Superior temporal gyrus (tissue), 1 donor: ENCODE data around the gene ZNF132.
"Not testable (repeated sequence)": the region's sequence is repeated elsewhere in the genome, so short reads cannot be mapped to it uniquely, and the experiment has no call there.

Experiments
- DNase-seq: peaks from one replicate; pipeline ENCODE4 v3.0.0-alpha.2; 2016; ENCODE audit errors: extremely low spot score

ZNF132 gene

DNA sequence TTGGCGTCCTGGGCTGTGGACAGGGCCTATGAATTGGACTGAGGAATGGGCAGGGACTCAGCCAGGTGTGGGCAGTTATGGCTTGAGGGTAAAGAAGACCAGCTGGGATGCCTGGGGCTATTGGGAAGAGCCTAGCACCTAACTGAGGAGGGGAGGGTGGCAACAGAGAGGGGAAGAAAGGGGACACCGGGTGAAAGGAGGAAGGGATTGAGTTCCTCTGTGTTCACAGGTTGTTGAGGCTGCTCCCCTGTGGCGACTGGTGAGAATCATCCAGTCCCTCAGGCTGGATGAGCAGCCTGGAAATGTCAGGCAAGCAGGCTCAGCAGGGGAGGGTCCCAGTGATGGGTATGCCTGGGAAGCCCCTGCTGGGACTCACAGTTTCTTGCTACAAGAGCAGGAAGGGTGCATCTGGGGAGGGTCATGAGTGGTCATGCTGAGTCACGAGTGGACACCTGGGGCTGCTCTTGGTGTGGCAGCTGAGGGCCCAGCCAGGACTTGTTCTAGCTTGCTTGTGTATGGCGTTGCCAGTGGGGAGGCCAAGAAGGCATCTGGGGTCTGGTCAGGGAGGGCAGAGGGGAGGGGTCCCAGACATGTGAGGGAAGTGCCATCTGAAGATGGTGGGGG lies 28.4 kb upstream of the ZNF132 start:
- DNase-seq: no peak

DNA sequence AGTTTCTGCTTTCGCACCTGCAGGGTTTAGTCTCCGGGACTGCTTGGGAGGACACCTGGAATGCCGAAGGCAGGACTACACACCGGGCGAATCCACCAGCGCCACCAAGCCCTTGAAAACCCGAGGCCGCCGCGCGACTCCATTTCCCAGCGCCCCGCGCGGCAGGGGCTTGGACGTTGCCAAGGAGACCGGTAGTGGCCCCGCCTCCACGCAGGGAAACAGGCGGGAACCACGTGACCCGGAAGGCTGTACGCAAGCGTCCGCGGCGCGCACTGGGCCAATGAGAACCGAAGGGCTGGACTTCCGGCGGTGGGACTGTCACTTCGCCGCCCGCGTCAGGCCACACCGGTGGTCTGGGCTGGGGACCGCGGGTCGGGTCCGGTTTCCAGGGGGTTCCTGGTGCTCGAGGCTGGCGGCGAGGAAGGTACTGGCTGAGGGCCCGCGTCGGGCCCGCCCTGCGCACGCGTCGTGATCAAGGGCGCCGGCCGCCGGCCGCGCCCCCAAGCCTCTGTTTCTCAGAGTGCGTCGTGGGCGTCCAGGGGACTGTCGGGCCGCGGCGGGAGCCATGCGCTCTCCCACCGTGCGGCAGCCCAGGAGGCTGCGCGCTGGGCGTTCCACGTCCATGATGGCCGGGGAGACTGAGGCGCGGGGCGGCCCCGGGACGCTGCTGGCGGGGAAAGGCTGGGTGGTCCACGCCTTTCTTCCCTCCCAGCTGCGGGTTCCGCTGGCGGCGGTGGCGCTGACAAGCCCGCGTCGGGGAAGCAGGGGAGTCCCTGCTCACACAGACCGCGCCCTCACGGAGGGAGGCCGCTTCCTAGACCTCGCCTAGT lies 27.0 kb upstream of the ZNF132 start, which contains the start of gene ZNF324:
Gene ZNF324 (plus strand): TSS at position 321 of the 830 bp plus-strand sequence. CDS start 2,106 bp downstream, outside the sequence.
- DNase-seq: peak; percentile 99

DNA sequence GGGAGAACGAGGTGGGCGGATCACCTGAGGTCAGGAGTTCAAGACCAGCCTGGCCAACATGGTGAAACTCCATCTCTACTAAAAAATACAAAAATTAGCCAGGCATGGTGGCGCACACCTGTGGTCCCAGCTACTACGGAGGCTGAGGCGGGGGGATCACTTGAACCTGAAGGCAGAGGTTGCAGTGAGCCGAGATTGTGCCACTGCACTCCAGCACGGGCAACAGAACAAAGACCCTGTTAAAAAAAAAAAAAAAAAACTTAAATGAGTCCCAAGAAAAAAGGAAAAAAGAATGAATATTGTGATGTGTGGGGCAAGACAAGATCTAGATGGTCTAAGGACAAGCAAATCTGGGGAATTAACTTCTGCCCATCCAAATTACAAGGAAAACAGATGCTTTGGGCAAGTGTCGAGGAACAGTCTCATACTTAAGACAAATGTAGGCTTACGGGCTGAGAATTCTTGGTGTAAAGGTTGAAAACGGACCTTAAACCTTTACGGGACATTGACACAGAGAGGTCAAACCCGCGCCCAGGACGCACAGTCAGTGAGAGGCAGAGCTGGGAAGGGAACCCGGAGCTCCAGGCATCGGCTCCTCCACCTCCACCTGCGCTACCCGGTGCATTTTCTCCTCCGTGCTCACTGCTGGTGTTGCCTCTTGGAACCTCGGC lies 26.3 kb upstream of the ZNF132 start:
- DNase-seq: no peak

DNA sequence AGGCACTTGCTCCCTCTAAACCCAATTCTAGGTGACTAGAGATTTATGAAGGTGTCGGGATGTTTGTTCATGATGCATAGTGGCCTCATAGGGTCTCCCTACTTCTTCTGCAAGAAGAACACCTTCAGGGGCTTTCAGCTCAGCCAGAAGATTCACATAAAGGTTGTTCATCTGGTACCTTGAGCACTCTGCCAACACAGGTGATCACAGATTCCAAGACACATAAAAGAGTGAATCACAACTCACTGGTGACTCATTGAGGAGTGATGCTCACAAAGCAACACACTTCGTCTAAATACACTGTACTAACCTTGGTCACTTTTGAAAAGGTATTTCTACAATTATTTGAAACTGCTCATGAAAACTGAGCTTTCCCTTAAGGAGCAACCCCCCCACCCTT lies 20.1 kb upstream of the ZNF132 start:
- DNase-seq: no peak

DNA sequence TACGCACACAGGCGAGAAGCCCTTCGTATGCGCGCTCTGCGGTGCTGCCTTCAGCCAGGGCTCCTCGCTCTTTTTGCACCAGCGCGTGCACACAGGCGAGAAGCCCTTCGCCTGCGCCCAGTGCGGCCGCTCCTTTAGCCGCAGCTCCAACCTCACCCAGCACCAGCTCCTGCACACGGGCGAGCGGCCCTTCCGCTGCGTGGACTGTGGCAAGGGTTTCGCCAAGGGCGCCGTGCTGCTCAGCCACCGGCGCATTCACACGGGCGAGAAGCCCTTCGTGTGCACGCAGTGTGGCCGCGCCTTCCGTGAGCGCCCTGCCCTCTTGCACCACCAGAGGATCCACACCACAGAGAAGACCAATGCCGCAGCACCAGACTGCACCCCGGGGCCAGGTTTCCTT lies 16.2 kb upstream of the ZNF132 start:
- DNase-seq: no peak

DNA sequence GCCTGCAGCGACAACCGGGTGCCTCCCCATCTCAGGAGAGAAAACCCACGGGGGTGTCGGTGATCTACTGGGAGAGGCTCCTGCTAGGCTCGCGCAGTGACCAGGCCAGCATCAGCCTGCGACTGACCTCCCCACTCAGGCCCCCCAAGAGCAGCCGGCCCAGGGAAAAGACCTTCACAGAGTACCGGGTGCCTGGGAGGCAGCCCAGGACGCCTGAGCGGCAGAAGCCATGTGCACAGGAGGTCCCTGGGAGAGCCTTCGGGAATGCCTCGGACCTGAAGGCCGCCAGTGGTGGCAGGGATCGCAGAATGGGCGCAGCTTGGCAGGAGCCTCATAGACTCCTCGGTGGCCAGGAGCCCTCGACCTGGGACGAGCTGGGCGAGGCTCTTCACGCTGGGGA lies 15.4 kb upstream of the ZNF132 start:
- no peak for DNase-seq

DNA sequence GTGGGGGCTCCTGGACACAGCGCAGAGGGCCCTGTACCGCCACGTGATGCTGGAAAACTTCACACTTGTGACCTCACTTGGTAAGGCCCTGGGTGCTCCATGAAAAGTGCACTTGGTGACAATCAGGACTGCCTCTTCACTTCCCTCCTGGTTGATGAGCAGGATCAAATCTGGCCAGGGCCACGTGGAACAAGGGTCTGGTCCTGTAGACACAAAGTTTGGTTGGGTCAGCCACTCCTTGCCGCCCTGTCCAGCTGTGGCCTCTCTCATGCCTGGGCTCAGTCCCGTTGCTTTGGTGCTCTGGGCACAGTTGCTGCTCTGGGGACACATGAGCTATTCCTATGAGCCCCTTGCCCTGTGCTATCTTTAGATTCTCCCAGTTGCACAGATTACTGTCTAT lies 13.8 kb upstream of the ZNF132 start:
- DNase-seq: no peak

DNA sequence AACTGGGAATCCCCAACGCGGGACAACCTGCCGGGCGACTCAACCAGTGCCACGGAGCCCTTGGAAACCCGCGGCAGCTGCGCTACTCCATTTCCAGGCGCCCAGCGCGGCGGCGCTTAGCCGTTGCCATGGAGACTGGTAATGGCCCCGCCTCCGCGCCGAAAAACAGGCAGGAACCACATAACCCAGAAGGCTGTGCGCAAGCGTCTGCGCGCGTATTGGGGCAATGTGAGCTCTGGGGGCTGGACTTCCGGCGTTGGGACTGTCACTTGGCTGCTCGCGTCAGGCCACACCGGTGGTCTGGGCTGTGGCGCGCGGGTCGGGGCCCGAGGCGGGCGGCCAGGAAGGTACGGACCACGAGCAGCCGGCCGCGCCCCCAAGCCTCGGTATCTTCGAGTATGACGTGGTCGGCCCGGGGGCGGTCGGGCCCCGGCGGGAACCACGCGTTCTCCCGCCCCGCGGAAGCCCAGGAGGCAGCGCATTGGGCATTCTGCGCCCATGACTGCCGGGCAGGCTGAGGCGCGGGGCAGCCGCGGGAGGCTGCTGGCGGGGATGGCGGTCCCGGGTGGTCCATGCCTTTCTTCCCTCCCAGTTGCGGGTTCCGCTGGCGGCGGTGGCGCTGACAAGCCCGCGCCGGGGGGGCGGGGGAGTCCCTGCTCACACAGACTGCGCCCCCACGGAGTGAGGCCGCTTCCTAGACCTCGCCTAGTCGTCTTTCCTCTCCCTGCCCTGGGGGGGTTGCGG lies 11.6 kb upstream of the ZNF132 start, which contains the start of gene ZNF324B:
Gene ZNF324B (plus strand): TSS at position 265 of the 744 bp plus-strand sequence. CDS start 2,080 bp downstream, outside the sequence.
- DNase-seq: peak; percentile 99

DNA sequence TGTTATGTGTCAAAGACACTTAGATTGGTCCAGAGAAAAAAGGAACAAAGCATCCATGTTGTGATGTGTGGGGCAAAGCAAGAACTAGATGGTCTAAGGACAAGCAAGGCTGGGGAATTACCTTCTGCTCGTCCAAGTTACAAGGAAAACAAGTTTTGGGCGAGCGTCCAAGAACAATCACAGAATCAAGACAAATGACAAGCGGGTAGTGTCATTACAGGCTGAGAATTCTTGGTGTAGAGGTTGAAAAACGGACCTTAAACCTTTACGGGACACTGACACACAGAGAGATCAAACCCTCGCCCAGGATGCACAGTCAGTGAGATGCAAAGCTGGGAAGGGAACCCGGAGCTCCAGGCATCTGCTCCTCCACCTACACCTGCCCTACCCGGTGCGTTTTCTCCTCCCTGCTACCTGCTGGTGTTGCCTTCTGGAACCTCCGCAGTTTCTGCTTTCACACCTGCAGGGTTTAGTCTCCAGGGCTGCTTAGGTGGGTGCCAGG lies 11.0 kb upstream of the ZNF132 start:
- DNase-seq: peak; percentile 26

DNA sequence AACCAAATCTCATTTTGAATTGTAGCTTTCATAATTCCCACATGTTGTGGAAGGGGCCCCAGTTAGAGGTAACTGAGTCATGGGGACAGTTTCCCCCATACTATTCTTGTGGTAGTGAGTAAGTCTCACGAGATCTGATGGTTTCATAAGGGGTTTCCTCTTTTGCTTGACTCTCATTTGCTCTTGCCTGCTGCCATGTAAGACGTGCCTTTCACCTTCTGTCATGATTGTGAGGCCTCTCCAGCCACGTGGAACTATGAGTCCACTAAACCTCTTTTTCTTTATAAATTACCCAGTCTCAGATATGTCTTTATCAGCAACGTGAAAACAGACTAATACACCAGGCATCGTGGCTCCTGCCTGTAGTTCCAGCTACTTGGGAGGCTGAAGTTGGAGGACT lies 10.0 kb upstream of the ZNF132 start:
- DNase-seq: not testable (repeated sequence)

DNA sequence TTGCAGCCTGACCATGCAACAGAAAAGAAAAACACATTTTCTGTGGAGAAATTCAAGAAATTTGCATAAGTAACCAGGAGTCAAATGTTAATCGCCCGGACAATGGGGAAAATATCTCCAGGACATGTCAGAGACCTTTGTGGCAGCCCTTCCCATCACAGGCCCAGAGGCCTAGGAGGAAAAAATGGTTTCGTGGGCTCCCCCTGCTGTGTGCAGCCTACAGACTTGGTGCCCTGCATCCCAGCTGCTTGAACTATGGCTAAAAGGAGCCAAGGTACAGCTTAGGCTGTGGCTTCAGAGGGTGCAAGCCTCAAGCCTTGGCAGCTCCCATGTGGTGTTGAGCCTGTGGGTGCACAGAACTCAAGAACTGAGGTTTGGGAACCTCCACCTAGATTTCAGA lies 8.9 kb upstream of the ZNF132 start:
- DNase-seq: not testable (repeated sequence)

DNA sequence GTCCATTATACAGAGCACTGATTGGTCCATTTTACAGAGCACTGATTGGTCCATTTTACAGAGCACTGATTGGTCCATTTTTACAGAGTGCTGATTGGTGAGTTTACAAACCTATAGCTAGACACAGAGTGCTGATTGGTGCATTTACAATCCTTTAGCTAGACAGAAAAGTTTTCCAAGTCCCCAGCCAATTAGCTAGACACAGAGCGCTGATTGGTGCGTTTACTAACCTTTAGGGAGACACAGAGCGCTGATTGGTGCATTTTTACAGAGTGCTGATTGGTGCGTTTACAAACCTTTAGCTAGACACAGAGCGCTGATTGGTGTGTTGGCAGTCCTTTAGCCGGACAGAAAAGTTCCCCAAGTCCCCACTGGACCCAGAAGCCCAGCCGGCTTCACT lies 3.0 kb upstream of the ZNF132 start:
- DNase-seq: not testable (repeated sequence)

DNA sequence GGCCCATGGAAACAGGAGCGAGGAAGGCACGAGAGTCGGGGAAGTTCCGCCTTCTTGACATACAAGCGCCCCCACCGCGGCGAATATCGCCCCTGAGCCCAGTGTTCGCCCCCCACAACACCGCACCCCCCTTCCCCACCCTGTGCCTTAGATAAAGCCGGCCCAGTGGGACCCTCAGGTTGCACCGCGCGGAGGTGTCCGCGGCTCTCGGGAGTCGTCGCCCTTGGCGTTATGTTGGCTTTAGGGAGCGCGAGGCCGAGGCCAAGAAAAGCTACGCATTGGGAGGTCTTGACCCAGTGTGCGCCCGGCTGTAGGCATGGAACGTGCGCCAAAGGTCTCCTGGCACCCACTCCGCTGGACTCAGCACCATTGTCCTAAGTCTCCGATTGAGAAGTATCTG lies 603 bp upstream of the ZNF132 start:
- DNase-seq: no peak

DNA sequence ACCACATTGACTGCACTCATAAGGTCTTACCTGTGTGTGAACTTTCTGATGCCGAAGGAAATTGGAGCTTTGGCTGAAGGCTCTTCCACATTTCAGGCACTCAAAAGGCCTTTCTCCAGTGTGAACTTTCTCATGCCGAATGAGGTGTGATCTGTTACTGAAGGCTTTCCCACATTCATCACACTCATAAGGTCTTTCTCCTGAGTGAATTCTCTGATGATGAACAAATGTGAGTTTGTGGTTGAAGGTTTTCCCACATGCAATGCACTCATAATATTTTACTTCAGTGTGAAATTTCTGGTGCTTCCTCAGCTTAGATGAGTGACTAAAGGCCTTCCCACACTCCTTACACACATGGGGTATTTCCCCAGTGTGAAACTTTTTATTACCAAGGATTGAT lies 5.7 kb downstream of the ZNF132 start:
- no peak for DNase-seq

DNA sequence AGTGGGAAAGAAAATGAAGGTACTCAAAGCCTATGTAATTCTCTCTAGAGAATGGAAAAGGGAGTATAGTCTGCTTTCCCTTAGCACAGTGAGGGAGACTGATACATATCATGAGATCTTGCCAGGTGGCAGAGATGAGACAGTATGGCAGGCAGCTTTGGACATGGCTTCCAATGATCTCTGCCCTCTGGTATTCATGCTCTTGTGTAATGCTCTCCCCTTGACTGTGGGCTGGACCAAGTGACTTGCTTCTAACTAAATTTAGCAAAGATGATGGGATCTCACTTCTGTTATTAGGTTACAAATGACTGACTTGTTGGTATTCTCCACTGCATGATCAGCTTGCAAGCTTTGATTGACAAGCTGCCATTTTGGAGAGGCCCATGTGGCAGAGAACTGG lies 10.2 kb downstream of the ZNF132 start:
- no peak for DNase-seq

DNA sequence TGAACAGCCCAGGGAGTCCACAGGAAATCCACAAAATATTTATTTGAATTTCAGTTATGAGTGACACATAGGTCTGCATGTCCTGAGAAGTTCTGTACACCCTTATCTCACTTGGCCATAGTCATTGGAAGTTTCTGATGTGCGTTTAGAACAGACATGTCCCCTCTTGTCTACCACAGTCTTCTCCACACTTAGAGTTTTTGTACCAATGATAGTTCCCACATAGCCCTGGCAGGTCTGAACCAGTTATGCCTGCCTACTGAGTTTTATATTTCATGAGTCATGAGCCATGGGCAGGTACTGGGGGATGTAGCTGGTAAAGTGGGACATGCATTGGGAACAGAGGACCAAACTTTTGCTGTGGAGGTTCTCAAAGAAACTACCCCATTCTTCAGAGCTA lies 11.3 kb downstream of the ZNF132 start:
- no peak for DNase-seq

DNA sequence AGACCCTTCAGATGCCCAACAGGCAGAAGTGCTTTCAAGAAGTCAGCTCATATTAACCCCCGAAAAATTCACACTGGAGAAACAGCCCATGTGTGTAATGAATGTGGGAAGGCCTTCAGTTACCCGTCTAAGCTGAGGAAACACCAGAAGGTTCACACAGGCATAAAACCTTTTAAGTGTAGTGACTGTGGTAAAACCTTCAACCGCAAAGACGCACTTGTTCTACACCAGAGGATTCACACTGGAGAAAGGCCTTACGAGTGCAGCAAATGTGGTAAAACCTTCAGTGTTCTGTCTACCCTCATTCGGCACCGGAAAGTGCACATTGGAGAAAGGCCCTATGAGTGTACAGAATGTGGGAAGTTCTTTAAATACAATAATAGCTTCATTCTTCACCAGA lies 22.9 kb downstream of the ZNF132 start:
- no peak for DNase-seq

DNA sequence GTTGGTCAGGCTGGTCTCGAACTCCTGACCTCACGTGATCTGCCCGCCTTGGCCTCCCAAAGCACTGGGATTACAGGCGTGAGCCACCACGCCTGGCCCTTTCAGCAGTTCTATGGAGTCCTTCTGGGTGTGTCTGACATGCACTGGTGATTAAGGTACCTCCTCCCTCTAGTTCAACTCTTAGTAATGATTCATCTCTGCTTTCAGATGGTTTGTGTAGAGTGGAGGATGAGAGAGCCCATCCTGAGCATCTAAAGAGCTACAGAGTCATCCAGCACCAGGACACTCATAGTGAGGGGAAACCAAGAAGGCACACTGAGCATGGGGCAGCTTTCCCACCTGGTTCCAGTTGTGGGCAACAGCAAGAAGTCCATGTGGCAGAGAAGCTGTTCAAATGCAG lies 23.3 kb downstream of the ZNF132 start:
- no peak for DNase-seq

DNA sequence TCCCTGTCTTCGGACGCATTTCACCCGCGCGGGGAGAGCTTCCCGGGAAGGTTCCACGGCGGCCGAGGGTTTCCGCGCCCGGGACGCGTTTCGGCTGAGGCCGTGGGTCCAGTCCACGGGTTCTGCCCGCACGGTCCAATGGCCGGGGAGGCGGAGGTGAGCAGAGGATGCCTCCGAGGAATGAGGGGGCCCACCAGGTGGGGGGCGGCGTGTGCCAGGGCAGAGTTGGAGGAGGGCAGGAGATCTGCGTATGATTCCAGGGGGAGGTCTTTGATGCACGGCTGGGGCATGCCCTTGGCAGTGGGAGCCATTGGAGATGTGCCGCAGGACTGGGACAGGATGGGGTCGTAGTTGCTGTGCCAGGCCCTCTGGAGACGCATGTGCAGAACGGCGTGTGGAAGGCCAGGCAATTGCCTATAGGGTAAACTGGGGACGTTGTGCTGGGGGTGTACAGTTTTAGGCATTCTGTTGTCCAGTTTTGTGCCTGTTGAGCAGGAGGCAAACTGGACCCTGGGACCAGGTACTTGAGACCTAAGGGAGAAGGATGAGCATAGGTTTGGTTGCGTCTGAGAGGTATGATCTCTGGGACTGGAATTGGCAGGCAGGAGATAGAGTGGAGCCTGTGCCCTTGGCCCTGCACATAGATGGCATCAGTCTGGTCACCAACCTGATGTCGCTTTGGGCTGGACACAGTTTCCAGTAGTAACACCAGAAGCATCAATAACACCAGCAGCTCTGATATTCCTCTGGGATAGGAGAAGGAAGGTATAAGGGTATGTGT lies 30.8 kb downstream of the ZNF132 start:
- DNase-seq: no peak

DNA sequence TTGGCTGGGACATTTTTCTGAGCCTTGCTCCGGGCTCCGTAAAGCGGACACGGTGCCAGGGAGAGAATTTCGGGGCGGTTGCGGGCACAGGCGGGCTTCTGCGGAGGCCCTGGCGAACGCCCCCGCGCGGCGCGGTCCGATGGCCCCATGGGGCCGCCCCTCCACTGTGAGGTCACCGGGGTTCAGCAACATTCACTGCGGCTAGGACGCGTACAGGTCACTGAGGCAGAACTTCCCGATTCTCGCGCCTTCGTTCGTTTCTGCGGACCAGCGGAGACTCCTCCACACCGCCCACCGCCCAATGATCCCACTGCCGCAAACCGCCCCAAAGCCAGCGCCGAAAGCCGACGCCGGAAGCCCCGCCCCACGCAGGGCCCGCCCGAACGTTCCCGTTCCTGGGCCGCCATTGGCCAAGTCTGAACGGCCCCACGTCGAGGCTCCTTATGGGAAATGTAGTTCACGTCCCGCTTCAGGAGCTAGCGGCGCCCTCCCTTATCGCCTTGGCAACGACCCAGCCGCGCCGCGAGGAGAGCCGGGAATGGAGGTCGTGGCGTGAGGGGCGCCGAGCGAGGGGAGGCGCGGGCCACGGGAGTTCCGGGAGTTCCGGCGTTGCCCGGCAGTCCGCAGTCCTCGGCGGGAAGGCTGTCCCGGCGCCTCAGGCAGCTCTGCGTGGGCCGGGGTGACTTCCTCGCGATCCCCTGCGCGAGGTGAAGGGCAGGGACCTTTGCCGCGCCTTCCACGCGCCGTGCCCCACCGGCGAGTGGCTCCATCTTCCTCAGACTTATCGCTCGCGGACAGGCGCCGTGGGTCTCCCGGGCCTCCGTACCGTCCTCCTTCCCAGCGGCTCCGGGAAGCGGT lies 31.6 kb downstream of the ZNF132 start, which contains the start of gene ZNF584:
Gene ZNF584 (plus strand): TSS at position 498 of the 858 bp plus-strand sequence. CDS start 499 bp downstream, outside the sequence.
- DNase-seq: peak; percentile 98
